ENCODE results near the gene WFS1. TPM values are rescaled to one million over a fixed set of nuclear protein-coding genes. Genes with fewer than 3 reads are reported as not detected.

Gene WFS1
- total and polyA plus RNA-seq, 2 experiments from 2014 or later: 36.1 to 43.1 TPM

DNA sequence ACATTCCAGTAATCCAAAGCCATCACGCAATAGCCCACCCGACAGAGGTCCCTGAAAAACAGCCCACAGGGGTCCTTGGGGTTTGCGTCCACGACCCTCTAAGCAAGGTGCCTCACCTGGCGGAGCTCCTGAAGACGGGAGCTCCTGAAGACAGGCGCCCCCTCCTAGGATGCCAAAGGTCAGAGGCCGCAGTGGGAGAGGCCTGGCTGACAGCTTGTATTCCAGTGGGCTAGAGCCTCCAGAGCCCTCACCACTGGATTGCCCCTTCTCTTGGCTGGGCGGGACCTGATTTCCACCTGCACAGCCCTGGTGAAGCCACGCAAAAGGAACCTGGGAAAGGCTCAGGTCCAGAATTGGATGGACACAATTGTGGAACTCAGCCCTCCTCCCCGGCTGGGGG lies 29.7 kb upstream of the WFS1 start:
- no peaks in the 10 kb centered on the region for H3K79me2 ChIP-seq
- no peaks in the 10 kb centered on the region for H3K27me3 ChIP-seq
- WGBS (ENCODE audit: low lambda C conversion rate, missing lambda C conversion rate): 91% methylated on average over 11 of the region's 11 CpGs
- H3K4me3 ChIP-seq: no peak overlapping the region
- H2AFZ ChIP-seq: no peak overlapping the region
- H3K36me3 ChIP-seq (replicated peaks; ENCODE audit: insufficient read depth, low read depth): no peaks in the 10 kb centered on the region
- TF ChIP-seq EZH2 (IDR thresholded peaks at IDR 0.05; ENCODE audit: borderline replicate concordance): no peak
- no peak for TF ChIP-seq EZH2phosphoT487 (IDR thresholded peaks at IDR 0.05; ENCODE audit: low read depth, severe bottlenecking, unreplicated experiment)
- TF ChIP-seq, protein P1, sequence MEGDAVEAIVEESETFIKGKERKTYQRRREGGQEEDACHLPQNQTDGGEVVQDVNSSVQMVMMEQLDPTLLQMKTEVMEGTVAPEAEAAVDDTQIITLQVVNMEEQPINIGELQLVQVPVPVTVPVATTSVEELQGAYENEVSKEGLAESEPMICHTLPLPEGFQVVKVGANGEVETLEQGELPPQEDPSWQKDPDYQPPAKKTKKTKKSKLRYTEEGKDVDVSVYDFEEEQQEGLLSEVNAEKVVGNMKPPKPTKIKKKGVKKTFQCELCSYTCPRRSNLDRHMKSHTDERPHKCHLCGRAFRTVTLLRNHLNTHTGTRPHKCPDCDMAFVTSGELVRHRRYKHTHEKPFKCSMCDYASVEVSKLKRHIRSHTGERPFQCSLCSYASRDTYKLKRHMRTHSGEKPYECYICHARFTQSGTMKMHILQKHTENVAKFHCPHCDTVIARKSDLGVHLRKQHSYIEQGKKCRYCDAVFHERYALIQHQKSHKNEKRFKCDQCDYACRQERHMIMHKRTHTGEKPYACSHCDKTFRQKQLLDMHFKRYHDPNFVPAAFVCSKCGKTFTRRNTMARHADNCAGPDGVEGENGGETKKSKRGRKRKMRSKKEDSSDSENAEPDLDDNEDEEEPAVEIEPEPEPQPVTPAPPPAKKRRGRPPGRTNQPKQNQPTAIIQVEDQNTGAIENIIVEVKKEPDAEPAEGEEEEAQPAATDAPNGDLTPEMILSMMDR (IDR thresholded peaks at IDR 0.05; ENCODE audit: poor library complexity): no peak
- H3K4me1 ChIP-seq (ENCODE audit: insufficient read depth): peaks cover under 1% of the 10 kb centered on the region
- H3K9me3 ChIP-seq (ENCODE audit: low read depth): no peaks in the 10 kb centered on the region
- no peak for DNase-seq (ENCODE audit: low spot score)
- H3K27ac ChIP-seq: no peak overlapping the region
- H3K4me2 ChIP-seq: no peak overlapping the region
- H3K9me2 ChIP-seq (replicated peaks; ENCODE audit: insufficient read depth): no peaks in the 10 kb centered on the region
- no peaks in the 10 kb centered on the region for H4K20me1 ChIP-seq (ENCODE audit: insufficient read depth, poor library complexity, severe bottlenecking)

DNA sequence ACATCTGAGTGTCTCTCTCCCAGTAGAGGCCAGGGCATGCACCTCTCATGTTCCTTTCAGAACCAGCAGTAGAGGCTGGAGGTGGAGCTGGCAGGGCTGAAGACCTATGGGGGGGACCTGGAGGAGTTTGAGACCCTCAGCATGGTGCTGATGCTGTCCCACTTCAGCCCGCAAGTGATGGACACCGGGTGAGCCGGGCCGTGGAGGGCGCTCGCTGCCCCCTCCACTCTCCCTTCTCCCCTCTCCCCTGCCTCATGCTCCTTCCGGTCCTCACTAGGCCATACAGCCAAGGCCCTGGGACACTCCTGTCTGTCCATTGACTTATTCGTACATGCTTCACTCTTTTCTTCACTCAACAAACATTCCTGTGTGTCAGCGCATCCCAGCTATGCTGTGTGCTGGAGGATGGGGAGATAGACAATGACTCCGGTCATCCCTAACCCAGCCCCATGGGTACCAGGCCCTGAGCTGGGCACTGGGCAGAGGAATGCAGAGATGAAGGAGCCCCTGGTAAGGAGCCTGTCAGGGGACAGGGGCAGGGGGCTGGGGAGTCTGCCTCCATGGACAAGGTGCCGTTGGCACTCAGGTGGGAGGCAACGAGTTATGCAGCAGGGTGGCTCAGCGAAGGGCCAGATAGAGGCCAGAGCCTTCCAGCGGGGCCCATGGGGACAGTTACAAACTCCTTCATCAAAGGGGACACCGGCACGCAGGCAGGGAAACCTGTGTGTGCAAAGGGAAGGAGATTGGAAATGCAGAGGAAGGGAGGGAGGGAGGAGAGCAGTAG lies 28.4 kb upstream of the WFS1 start:
- Histone ChIP-seq H3K27me3 (no peaks in the 10 kb centered on the region), H3K9me2 (replicated peaks; ENCODE audit: insufficient read depth) (no peaks in the 10 kb centered on the region), H3K36me3 (replicated peaks; ENCODE audit: insufficient read depth, low read depth) (no peaks in the 10 kb centered on the region), H3K4me3 (no peak overlapping the region), H3K79me2 (no peaks in the 10 kb centered on the region), H3K9me3 (ENCODE audit: low read depth) (no peaks in the 10 kb centered on the region), H3K4me2 (no peak overlapping the region), H2AFZ (no peak overlapping the region), H3K4me1 (ENCODE audit: insufficient read depth) (peaks cover 8% of the 10 kb centered on the region), H4K20me1 (ENCODE audit: insufficient read depth, poor library complexity, severe bottlenecking) (no peaks in the 10 kb centered on the region), H3K27ac (no peak overlapping the region)
- no peak for DNase-seq (ENCODE audit: low spot score)
- 95% methylated on average over 16 of the region's 16 CpGs for WGBS (ENCODE audit: low lambda C conversion rate, missing lambda C conversion rate)
- TF ChIP-seq EZH2phosphoT487 (IDR thresholded peaks at IDR 0.05; ENCODE audit: low read depth, severe bottlenecking, unreplicated experiment): no peak
- TF ChIP-seq EZH2 (IDR thresholded peaks at IDR 0.05; ENCODE audit: borderline replicate concordance): no peak
- TF ChIP-seq, protein P1 (IDR thresholded peaks at IDR 0.05; ENCODE audit: poor library complexity): no peak

DNA sequence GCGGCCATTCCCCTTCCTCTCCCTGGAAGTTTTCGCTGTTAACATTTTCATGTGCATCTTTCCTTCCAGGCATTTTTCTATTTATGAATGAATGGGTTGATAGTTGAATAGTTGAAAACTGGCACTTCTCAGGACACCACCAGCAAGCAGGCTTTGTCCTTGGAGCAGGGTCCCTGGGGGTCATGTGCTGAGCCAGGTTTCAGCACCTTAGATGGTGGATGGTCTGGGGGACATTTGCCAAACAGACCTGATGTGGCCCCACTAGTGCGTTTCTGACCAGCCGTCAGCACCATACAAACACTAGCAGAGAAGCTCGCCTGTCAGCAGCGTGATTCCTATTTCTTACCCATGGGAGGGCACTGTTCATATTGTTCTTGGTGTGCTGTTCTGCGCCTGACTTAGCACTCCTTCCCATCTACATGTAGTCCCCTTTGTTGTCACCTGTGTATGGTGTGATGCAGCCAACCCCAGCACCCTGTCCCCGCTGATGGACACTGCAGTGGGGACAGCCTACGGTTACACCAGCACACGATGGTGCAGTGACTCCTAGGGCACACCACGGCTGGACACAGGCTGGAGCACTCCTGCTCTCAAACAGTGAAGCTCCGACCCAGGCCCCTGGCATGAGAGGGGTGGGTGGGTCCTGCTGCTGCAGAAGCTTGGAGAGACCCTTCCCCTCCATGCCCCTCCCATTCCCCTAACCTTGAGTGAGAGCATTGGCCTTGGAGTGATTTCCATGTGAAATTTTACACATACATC lies 27.2 kb upstream of the WFS1 start:
- H3K79me2 ChIP-seq: no peaks in the 10 kb centered on the region
- H3K4me3 ChIP-seq: no peak overlapping the region
- H4K20me1 ChIP-seq (ENCODE audit: insufficient read depth, poor library complexity, severe bottlenecking): no peaks in the 10 kb centered on the region
- H3K9me2 ChIP-seq (replicated peaks; ENCODE audit: insufficient read depth): no peaks in the 10 kb centered on the region
- H3K36me3 ChIP-seq (replicated peaks; ENCODE audit: insufficient read depth, low read depth): no peaks in the 10 kb centered on the region
- no peaks in the 10 kb centered on the region for H3K9me3 ChIP-seq (ENCODE audit: low read depth)
- H2AFZ ChIP-seq: no peak overlapping the region
- H3K4me2 ChIP-seq: no peak overlapping the region
- H3K4me1 ChIP-seq (ENCODE audit: insufficient read depth): peaks cover 8% of the 10 kb centered on the region
- 78% methylated on average over 12 of the region's 12 CpGs for WGBS (ENCODE audit: low lambda C conversion rate, missing lambda C conversion rate)
- TF ChIP-seq EZH2phosphoT487 (IDR thresholded peaks at IDR 0.05; ENCODE audit: low read depth, severe bottlenecking, unreplicated experiment) (no peak), EZH2 (IDR thresholded peaks at IDR 0.05; ENCODE audit: borderline replicate concordance) (no peak)
- TF ChIP-seq, protein P1 (IDR thresholded peaks at IDR 0.05; ENCODE audit: poor library complexity): no peak
- H3K27ac ChIP-seq: no peak overlapping the region
- DNase-seq (ENCODE audit: low spot score): no peak
- no peaks in the 10 kb centered on the region for H3K27me3 ChIP-seq
